SW 1271 (cell line): ENCODE measurements around the gene AAK1.
"Not testable (repeated sequence)": the region's sequence is repeated elsewhere in the genome, so short reads cannot be mapped to it uniquely, and the experiment has no call there.

Experiments
- DNase-seq, 2 experiments: peaks; one replicate each; lab custom pipeline; 2025; lab: John Stamatoyannopoulos, UW

AAK1 gene

GRCh38 chr2:69659941-69660483, 16.5 kb upstream of the AAK1 start:
- no peak for DNase-seq

- DNase-seq: no peak
Observed at GRCh38 chr2:69659349-69659748, 15.8 kb upstream of the AAK1 start.

DNA sequence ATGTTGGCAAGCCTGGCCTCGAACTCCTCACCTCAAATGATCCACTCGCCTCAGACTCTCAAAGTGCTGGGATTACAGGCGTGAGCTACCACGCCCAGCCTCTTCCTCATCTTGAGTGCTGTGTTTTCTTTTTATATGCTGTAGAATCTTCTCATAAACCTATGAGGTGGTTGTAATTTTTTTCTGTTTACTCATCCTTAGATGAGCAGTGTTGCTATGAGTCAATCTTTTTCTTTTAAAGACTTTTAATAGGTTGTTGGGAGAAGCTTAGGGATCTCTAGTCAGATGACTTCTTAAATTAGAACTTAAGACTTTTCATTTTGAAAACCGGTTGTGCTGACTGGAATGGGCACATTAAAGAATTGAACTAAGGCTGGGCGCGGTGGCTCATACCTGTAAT, 8.7 kb upstream of the AAK1 start:
- DNase-seq: peak; percentile 10 to 45

DNA sequence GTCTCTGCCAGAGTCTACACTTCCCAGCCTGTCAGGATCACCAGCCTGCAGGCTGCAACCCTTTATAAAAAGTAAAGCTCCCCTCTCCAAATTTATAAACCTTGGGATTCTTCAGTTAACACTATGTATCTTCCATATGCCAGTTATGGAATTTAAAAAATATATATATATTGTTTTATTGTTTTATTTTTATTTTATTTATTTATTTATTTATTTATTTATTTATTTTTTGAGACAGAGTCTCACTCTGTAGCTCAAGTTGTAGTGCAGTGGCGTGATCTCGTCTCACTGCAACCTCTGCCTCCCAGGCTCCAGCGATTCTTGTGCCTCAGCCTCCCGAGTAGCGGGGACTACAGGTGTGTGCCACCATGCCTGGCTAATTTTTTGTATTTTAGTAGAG, 3.7 kb upstream of the AAK1 start:
- not testable (repeated sequence) for DNase-seq

DNA sequence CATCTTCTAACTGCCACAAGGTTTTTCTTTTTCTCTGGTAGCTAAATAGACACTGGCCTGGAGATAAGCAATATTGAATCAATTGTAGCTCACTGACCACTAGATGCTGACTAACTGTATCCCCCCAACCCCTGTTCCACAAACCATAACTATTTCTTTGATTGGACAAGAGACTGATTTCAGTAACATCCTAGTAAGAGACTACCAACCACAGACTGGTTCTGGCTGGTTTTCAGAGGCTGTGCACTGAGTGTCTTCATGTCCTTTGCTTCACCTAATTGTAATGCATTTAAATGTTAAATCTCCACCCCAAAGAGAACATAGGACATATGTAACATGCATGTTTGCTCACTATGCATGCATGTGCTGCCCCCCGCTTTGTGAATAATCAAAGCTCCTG, 3.2 kb upstream of the AAK1 start:
- DNase-seq: no peak

DNA sequence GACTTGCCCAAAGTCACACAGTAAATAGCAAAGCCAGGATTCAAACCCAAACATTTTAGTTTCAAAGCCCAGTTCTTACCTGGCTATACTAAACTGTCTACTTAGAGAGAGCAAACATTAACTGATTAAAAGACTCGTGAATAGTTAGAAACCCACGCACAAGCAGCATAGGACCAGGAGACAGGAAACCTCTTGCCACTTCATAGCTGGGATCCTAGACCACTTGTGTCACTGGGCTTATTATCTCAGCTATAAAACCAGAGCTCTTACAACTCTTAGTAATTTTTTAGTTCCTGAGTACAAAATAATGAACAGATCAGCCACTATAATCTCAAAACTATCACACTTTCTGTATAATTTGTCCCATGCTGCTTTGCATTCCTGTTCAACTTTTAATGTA, 2.4 kb upstream of the AAK1 start:
- DNase-seq: no peak

DNA sequence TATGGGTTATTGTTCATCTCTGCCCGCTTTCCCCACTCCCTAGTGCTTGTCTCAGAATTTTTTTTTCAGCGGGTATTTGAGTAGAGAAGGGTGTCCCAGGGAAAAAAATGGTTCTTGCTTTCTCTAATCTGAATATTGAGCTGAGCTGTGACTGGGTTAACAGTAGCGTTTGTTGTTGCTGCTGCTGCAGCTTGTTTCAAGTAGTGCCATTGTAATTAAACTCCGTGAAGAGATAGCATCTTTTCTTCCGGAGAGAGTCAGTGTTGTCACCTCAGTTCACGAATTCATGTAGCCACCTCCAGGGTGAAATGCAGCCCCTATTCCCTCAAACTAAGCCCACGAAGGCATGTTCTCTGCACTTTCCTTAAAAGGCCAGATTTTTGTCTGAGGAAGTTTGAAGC, 1.5 kb upstream of the AAK1 start:
- no peak for DNase-seq

- no peak for DNase-seq
Observed at GRCh38 chr2:69644506-69644979, 1.0 kb upstream of the AAK1 start.

- DNase-seq: peak; percentile 28 to 30
Observed at GRCh38 chr2:69642709-69643601, 584 bp downstream of the AAK1 start.

DNA sequence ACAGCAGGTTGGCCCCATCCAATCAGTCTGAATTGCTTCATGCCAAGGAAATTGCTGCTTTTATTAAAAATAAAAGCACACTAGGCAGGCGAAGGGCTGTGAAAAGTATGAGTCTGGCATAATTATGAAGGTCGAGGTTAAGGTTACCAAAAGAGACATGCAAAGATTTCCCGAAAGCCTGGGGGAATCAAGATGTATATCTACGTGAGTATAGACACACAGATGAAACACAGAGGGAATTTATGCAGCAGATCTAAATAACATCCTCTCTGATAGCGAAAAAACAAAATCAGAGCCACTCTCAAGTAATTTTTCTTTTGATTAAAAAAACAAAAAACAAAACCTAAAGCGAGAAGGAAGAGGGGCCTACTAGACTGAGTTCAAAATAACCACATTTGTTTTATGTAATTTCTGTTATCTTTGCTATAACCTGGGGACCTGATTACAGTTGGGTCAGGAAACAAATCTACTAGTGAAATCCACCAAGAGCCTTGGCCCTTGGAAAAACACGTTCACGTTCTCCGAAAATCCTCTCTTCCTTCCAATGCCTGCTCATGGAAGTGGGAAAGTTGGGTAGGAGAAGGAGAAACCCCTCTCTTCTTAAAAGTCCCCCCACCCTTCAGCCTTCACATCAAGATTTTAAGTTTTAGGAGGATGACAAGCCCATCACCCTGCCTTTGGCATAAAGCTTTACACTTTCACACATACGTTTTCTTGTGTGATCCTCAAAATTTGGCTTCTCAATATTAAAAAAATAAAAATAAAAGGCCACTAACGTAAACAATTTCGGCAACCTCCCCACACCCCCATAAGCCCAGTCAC, 1.4 kb downstream of the AAK1 start:
- no peak for DNase-seq

- DNase-seq: no peak
Observed at GRCh38 chr2:69641471-69641870, 2.1 kb downstream of the AAK1 start.

DNA sequence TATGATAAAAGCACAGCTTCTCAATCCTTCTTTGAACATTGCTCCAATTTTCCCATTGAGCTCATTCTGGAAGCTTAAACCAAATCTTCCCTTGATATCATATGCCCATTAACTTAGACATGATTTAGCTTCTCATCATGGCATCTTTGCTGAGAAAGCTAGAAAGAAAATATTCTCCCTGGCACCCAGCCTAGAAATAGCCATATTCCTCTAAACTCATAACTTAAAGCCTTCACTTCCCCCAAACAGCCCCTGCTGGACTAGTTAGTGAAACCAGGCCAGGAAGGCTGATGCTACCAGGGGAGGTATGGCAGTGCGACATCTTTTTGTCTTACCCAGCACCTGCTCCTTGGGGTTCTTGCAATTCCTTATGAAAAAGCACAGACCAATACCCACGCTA, 4.3 kb downstream of the AAK1 start:
- no peak for DNase-seq

- no peak for DNase-seq
Observed at GRCh38 chr2:69638630-69639029, 4.9 kb downstream of the AAK1 start.

DNA sequence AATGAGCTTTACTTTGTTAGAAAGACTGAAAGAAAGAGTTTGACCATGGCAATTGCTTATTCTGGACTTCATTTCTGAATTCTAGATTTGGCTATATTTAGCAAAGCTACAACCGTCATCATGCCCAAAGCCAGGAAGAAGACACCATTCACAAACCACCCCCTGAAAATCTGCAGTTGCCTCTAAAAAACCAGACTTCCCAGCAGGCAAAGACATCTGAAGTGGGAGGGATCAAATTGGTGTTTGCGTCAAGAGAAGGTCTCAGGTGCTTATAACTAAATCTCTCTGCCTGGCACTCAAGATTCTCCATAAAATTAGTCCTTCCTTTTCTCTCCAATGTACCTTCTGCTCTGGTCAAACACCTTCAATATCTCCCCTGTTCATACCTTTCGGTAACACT, 5.6 kb downstream of the AAK1 start:
- DNase-seq: no peak

GRCh38 chr2:69636395-69636794, 7.1 kb downstream of the AAK1 start:
- DNase-seq: no peak

DNA sequence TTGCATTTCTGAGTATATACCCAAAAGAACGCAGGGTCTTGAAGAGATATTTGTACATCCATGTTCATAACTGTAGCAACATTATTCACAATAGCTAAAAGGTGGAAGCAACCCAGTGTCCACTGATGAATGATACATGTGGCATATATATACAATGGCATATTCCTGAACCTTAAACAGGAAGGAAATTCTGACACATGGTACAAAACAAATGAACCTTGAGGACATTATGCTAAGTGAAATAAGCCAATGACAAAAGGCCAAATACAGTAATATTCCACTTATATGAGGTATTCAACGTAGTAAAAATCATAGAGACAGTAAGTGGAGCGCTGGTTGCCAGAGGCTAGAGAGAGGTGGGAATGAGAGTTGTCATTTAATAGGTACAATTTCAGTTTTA, 8.1 kb downstream of the AAK1 start:
- no peak for DNase-seq

DNA sequence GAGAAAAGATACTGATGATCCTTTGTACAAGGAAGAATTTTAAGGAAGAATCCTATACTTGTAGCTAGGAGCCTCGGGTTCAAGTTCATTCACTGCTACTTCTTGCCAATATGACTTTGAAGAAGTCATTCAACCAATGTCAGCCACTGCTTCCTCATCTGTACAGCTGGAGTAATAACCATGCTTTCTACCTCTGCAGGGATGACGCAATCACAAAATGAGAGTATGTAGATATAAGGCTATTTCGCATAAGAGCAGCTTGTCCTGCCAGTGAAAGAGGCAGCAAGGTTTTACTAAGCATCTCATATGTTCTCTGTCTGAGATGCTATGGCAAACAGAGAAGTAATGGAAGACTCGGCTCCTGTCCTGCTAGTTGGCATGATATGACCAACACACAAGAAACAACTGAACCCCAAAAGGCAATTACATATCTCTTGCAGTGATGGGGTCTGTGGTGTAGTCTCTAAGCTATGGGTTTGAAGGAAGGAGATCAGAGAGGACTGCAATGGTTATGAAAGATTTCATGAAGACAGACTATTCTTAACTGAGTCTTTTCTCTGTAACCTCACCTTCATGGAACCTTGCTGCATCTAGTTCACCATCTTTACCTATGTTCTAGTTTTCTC, 9.2 kb downstream of the AAK1 start:
- no peak for DNase-seq

DNA sequence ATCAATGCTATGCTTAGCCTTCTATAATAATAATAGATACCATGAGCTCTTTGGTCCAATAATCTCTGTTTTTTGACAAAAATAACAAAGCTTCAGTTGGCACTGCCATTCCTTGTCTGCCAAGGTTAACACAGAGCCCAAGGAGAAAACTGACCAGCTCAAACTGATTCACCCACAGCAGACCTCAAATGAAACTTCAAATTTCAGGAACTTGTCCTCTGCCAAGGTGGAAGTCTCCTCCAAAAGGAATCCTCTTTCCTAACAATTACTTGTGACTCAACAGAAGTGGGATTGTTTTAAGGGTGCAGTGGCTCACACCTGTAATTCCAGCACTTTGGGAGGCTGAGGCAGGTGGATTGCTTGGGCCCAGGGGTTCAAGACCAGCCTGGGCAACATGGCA, 12.1 kb downstream of the AAK1 start:
- no peak for DNase-seq

DNA sequence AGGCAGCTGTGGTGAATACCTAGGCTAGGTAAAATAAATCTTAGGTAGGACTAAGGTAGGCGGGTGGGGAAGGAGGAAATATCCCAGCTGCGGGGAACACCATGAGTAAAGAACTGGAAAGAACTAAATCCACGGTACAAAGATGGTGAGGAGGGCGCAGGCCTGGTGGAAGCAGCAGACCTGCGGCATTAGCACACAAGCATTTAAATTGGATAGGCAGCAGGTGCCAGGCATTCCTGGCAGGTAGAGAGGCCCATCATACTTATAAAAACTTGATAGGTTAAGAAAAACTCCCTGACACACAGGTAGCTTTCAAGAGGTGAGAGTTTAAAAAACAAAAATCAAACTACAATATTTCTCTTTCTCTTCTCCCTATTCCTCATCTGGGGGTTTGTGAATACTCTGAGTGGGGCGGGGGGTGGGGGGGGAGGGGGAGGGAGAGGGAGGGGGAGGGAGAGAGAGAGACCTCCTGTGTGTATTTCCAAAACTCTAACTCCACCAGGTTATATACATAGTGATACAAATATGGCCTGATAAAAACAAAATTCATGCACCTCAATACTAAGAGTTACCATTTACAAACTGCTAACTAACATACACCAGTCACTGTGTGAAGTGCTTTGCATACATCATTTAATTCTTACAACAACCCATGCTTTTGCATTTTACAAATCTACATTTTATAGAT, 13.5 kb downstream of the AAK1 start:
- no peak for DNase-seq

DNA sequence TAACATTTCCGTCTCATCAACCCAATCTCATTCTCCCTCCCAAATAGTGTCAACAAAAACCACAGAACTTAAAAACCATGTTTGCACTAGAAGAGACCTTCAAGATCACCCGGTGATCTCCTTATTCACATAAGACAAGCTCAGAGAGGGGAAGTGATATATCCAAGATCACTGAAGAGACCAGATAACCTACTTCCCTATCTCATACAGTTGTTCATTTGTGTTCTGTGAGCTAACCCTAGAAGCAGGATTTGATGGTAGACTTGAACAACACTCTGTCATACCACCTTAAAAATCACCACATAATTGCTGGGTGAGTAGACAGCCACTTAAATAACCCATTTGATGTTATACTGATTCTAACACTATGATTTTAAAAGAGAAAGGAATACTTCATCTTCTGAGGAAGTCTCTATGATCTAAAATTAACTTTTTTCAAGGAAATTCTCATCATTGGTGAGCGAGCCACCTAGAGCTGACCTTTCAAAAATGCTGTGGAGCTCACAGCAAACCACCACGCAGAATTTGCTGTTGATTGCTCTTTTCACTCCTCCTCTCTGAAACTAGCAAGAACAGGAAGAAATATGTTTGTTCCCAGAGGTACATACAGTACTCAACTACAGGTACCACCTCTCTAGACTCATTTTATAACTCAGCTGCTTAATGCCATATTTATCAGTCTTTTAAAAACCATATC, 15.1 kb downstream of the AAK1 start:
- no peak for DNase-seq
